Spleen (tissue), 11 donors: Measurements from ENCODE around the gene ENTPD8. TPM values are rescaled to one million over a fixed set of nuclear protein-coding genes. Genes with fewer than 3 reads are reported as not detected.
A peak's percentile ranks its signal among the peaks of the same experiment; 100 is the strongest.
"Not testable (repeated sequence)": the region's sequence is repeated elsewhere in the genome, so short reads cannot be mapped to it uniquely, and the experiment has no call there.

Source experiments
- DNase-seq: peaks from one replicate; pipeline ENCODE4 v3.0.0-alpha.2; 2020
- H3K27ac ChIP-seq, 8 donors: fragments of 200-600 bp; sonication (generic) in 7 of 8; 1 replicate in 4 of 8; 2 replicates in 4 of 8; pipeline versions ENCODE4 v1.5.0 to v1.8.0; 2016 to 2021; ENCODE audit warnings: inconsistent platforms in 4 of 8, mild to moderate bottlenecking in 4 of 8, moderate library complexity in 1 of 8
- H3K27me3 ChIP-seq, 7 donors: fragments of 200-600 bp; sonication (generic) in 6 of 7; replicated peaks in 1 of 7; 1 replicate in 4 of 7; 2 replicates in 3 of 7; pipeline versions ENCODE4 v1.5.0 to v1.8.0; 2016 to 2021; ENCODE audit warnings: inconsistent platforms in 3 of 7, mild to moderate bottlenecking in 1 of 7
- H3K36me3 ChIP-seq, 6 donors: fragments of 200-600 bp; sonication (generic) in 5 of 6; 1 replicate in 4 of 6; 2 replicates in 2 of 6; pipeline versions ENCODE4 v1.5.0 to v1.8.0; 2016 to 2021; ENCODE audit warnings: inconsistent platforms in 2 of 6
- H3K4me1 ChIP-seq, 6 donors: fragments of 200-600 bp; sonication (generic) in 5 of 6; 1 replicate in 3 of 6; 2 replicates in 3 of 6; pipeline versions ENCODE4 v1.5.0 to v1.8.0; 2016 to 2021; ENCODE audit warnings: inconsistent platforms in 3 of 6
- H3K4me3 ChIP-seq, 8 donors: fragments of 200-600 bp; sonication (generic) in 7 of 8; 1 replicate in 4 of 8; 2 replicates in 4 of 8; pipeline versions ENCODE4 v1.5.0 to v1.8.0; 2016 to 2021; ENCODE audit warnings: inconsistent platforms in 4 of 8, mild to moderate bottlenecking in 4 of 8, moderate library complexity in 2 of 8
- H3K9me3 ChIP-seq, 8 donors: fragments of 200-600 bp; sonication (generic) in 7 of 8; 1 replicate in 4 of 8; 2 replicates in 4 of 8; pipeline versions ENCODE4 v1.5.0 to v1.8.0; 2016 to 2021; ENCODE audit warnings: inconsistent platforms in 4 of 8
- POLR2A ChIP-seq, 3 donors: fragments of 450-650 bp; IDR thresholded peaks; one replicate each; pipeline ENCODE4 v1.5.1; 2017; ENCODE audit warnings: antibody characterized with exemption in 3 of 3, mild to moderate bottlenecking in 1 of 3
- POLR2AphosphoS5 ChIP-seq, 3 donors: sonication (generic); formaldehyde crosslinking; IDR thresholded peaks; one replicate each; pipeline ENCODE4 v1.5.1; 2017; ENCODE audit warnings: antibody characterized with exemption in 3 of 3
- WGBS, 5 donors: extraction: QIAGEN DNeasy Blood & Tissue Kit in 3 of 5; methylation state at CpG; one replicate each; pipeline versions ENCODE4 v1.1.5 to v1.1.7; 2013 to 2018; 5-methylcytosine and 5-hydroxymethylcytosine counted together
- intact Hi-C: fragments of 100-400 bp; cut with DNase I; formaldehyde crosslinking; loops from one replicate; pipeline ENCODE4 v1.15.0; 2023; ENCODE audit warnings: low total_unique reads
- polyA plus RNA-seq, 3 donors: library from polyadenylated mRNA; stranded (reverse); fragments of 200-250 nt; gene quantifications; one replicate each; pipeline ENCODE4 v1.2.1, GENCODE V29; 2013
- total RNA-seq, 7 donors: library from RNA; depleted of rRNA in 3 of 7; stranded (reverse); fragments of >200 nt in 3 of 7; fragmentation: NEBNext Ultra II Directional in 4 of 7; extraction: Animal tissue kit (Norgen Biotek cat#: 25700) in 4 of 7; gene quantifications; one replicate each; pipeline versions ENCODE4 v1.1.0 to v1.2.1, GENCODE V29; 2016 to 2021
- TF ChIP-seq, protein P1 (sequence below), 11 experiments: fragments of 200-600 bp in 7 of 11; fragments of 450-650 bp in 4 of 11; sonication (generic) in 4 of 11; IDR thresholded peaks in 8 of 11; conservative IDR thresholded peaks in 3 of 11; 1 replicate in 7 of 11; 2 replicates in 4 of 11; pipeline versions ENCODE4 v1.4.0 to v1.8.0; 2016 to 2021; ENCODE audit warnings: antibody characterized with exemption in 11 of 11, inconsistent platforms in 4 of 11, mild to moderate bottlenecking in 1 of 11
- donor health status: healthy with polysubstance abuse.
- donor health status: DM: no; HTN: no; CAD: no; lungs with moderate emphysema.
- donor health status: DM: no; HTN: no; CAD: no.
- donor health status: Bipolar disorder and iron deficiency.
- donor health status: healthy.
- donor health status: DM: no; HTN: no; CAD: no.
- donor health status: DM: yes; HTN: yes; CAD: no.

ENTPD8 gene
- total and polyA plus RNA-seq, 10 donors, result 0.07 to 0.37 (median 0.18) TPM; not detected in 4

DNA sequence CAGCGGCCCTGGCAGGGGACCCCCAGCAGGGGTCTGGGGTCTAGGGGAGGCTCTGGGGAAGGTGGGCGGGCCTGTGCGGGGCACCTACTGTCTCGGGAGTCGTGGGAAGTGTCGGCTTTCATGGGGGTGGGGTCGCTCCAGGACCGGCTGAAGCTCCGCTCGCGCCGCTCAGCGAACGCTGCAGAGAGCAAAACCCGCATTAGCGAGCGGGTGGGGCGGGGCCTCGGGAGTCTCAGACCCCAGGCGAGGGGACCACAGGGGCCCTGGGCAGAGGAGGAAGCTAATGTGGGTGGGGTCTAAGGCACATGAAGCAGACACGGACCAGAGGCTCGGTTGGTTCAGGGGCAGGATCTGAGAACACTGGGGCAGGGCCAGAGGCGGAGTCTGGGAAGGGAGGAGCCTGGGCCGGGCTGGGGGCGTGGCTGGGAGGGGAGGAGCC lies 12.5 kb upstream of the ENTPD8 start:
- DNase-seq, result peak; percentile 92
- TF ChIP-seq POLR2A (IDR thresholded peaks at IDR 0.05) (no peak), POLR2AphosphoS5 (IDR thresholded peaks at IDR 0.05) (no peak)
- TF ChIP-seq, protein P1, sequence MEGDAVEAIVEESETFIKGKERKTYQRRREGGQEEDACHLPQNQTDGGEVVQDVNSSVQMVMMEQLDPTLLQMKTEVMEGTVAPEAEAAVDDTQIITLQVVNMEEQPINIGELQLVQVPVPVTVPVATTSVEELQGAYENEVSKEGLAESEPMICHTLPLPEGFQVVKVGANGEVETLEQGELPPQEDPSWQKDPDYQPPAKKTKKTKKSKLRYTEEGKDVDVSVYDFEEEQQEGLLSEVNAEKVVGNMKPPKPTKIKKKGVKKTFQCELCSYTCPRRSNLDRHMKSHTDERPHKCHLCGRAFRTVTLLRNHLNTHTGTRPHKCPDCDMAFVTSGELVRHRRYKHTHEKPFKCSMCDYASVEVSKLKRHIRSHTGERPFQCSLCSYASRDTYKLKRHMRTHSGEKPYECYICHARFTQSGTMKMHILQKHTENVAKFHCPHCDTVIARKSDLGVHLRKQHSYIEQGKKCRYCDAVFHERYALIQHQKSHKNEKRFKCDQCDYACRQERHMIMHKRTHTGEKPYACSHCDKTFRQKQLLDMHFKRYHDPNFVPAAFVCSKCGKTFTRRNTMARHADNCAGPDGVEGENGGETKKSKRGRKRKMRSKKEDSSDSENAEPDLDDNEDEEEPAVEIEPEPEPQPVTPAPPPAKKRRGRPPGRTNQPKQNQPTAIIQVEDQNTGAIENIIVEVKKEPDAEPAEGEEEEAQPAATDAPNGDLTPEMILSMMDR (IDR thresholded peaks at IDR 0.05 in 8 of 11, conservative IDR thresholded peaks at IDR 0.05 in 3 of 11), result no peak
- no peaks in the 10 kb centered on the region for H3K9me3 ChIP-seq
- H3K36me3 ChIP-seq, result peaks cover 0 to 50% (median 8%) of the 10 kb centered on the region in 6 donors
- H3K27me3 ChIP-seq, result peaks cover 0 to 7% (median 0%) of the 10 kb centered on the region in 7 donors
- peak overlapping the region in 4 of 8 donors; percentile 59 to 88 (median 72) for H3K27ac ChIP-seq
- intact Hi-C loops, result no loop called here
- peaks cover 20 to 68% (median 45%) of the 10 kb centered on the region in 6 donors for H3K4me1 ChIP-seq
- 14 to 33% (median 18%) methylated on average over 10 to 25 of the region's 25 CpGs for WGBS, 5 donors
- H3K4me3 ChIP-seq, result peak overlapping the region in 6 of 8 donors; percentile 9 to 71 (median 45)

DNA sequence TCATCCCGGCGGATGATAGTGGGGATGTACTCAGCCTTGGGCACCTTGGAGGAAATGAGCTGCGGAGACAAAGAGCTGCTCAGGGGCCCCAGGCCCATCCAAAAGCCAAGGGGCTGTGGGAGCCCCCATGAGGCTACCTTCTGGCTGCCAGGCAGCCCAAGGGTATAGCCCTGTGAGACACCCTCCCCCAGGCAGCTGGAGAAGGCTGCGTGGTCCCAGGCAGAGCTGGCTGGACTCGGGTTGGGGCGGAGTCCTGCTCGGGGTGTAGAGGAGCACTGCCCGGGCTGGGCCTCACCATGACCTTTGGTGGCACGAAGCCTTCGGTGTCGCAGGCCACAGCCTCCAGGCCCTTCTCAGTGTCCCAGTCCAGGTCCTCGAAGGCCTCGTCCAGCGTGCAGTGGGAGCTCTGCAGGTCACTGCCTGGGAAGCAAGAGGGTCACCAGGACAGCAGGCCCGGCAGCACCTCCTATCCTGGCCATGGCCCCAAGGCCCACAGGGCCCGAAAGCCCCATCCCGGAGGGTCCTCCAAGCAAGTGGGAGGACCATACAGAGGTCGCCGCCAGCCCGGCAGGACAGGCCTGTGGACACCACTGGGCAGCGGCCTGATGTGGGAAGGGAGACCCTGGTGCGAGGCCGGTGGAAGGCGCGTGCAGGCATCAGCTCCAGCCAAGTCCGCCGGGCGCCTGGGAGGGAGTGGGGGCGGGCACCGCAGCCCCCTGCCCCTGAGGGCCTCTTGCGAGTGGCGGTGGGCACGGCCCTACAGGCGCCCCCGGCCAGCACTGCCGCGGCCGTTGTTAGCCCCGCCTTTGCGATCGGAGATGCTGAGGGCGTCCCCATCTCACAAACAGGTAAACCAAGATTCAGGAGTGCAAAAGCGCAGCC lies 11.8 kb upstream of the ENTPD8 start:
- no peak for TF ChIP-seq POLR2A (IDR thresholded peaks at IDR 0.05)
- TF ChIP-seq, protein P1 (IDR thresholded peaks at IDR 0.05 in 8 of 11, conservative IDR thresholded peaks at IDR 0.05 in 3 of 11), result no peak
- TF ChIP-seq POLR2AphosphoS5 (IDR thresholded peaks at IDR 0.05), result no peak
- no peaks in the 10 kb centered on the region for H3K27me3 ChIP-seq
- no peaks in the 10 kb centered on the region for H3K9me3 ChIP-seq
- WGBS, 5 donors, result 83 to 89% (median 85%) methylated on average over 13 to 43 of the region's 43 CpGs
- intact Hi-C loops, result no loop called here
- peaks cover 0 to 55% (median 8%) of the 10 kb centered on the region in 6 donors for H3K36me3 ChIP-seq
- peak overlapping the region in 5 of 8 donors; percentile 17 to 71 (median 47) for H3K4me3 ChIP-seq
- DNase-seq, result peak; percentile 90
- peak overlapping the region in 4 of 8 donors; percentile 59 to 88 (median 72) for H3K27ac ChIP-seq
- H3K4me1 ChIP-seq, result peaks cover 15 to 61% (median 38%) of the 10 kb centered on the region in 6 donors

DNA sequence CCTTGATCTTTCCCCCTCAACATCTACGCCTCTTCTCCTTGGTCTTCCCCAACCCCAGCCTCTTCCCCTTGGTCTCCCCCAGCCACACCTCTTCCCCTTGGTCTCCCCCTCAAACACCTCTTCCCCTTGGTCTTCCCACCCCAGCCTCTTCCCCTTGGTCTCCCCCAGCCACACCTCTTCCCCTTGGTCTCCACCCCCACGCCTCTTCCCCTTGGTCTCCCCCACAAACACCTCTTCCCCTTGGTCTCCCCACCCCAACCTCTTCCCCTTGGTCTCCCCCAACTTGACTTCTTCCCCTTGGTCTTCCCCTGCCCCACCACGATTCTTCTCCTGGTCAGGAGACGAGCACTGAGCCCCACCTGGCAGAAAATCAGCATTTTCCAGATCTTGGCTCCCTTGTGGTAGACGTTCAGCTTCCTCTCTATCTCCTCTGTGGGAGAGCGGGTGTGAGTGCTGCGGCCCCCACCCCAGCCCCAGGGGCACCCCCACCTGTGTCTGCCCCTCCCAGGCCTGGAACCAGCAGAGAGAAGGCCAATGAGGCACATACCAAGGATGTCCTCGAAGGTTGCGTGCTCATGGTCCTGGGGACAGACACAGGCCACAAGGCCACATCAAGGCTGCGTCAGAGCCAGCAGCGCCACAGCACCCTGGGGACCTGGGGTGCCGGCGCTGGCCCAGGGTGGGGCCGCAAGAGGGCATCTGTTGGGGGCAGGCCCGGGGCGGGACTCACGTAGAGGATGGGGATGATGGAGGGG lies 11.0 kb upstream of the ENTPD8 start:
- no peaks in the 10 kb centered on the region for H3K27me3 ChIP-seq
- no peaks in the 10 kb centered on the region for H3K9me3 ChIP-seq
- H3K27ac ChIP-seq, result no peak overlapping the region
- DNase-seq, result peak; percentile 81
- WGBS, 5 donors, result 72 to 80% (median 74%) methylated on average over 13 to 17 of the region's 17 CpGs
- peaks cover 0 to 47% (median 8%) of the 10 kb centered on the region in 6 donors for H3K36me3 ChIP-seq
- H3K4me3 ChIP-seq, result no peak overlapping the region
- peaks cover 11 to 54% (median 32%) of the 10 kb centered on the region in 6 donors for H3K4me1 ChIP-seq
- intact Hi-C loops, result no loop called here
- TF ChIP-seq POLR2A (IDR thresholded peaks at IDR 0.05) (no peak), POLR2AphosphoS5 (IDR thresholded peaks at IDR 0.05) (peak in 1 of 3 donors; percentile 8)

DNA sequence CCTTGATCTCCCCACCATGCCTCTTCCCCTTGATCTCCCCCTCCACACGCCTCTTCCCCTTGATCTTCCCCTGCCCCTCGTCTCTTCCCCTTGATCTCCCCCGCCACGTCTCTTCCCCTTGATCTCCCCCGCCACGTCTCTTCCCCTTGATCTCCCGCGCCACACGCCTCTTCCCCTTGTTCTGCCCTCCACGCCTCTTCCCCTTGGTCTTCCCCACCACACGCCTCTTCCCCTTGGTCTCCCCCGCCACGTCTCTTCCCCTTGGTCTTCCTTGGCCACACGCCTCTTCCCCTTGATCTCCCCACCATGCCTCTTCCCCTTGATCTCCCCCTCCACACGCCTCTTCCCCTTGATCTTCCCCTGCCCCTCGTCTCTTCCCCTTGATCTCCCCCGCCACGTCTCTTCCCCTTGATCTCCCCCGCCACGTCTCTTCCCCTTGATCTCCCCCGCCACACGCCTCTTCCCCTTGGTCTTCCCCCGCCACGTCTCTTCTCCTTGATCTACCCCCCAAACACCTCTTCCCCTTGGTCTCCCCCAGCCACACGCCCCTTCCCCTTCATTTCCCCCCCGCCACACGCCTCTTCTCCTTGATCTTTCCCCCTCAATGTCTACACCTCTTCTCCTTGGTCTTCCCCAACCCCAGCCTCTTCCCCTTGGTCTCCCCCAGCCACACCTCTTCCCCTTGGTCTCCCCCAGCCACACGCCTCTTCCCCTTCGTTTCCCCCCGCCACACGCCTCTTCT lies 10.3 kb upstream of the ENTPD8 start:
- H3K4me3 ChIP-seq, intact Hi-C loops, H3K27me3 ChIP-seq, H3K27ac ChIP-seq, H3K9me3 ChIP-seq: not testable (repeated sequence)
- DNase-seq, result peak; percentile 43
- 33 to 66% (median 41%) methylated on average over 6 to 19 of the region's 31 CpGs for WGBS, 5 donors
- Histone ChIP-seq H3K4me1 (peaks cover 11 to 54% (median 32%) of the 10 kb centered on the region in 6 donors), H3K36me3 (peaks cover 0 to 40% (median 8%) of the 10 kb centered on the region in 6 donors)

DNA sequence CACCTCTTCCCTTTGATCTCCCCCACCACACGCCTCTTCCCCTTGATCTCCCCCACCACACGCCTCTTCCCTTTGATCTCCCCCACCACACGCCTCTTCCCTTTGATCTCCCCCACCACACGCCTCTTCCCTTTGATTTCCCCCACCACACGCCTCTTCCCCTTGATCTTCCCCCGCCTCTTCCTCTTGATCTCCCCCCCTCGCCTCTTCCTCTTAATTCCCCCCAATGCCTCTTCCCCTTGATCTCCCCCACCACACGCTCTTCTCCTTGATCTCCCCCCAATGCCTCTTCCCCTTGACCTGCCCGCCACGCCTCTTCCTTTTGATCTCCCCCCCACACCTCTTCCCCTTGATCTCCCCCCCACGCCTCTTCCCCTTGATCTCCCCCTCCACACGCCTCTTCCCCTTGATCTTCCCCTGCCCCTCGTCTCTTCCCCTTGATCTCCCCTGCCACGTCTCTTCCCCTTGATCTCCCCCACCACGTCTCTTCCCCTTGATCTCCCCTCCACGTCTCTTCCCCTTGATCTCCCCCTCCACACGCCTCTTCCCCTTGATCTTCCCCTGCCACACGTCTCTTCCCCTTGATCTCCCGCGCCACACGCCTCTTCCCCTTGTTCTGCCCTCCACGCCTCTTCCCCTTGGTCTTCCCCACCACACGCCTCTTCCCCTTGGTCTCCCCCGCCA lies 9.5 kb upstream of the ENTPD8 start:
- whole genome bisulfite sequencing, 5 donors, result 27 to 52% (median 38%) methylated on average over 19 to 24 of the region's 24 CpGs
- intact Hi-C loops, result not testable (repeated sequence)
- peak; percentile 45 for DNase-seq

More for the DNA sequence above, 9.5 kb upstream of the ENTPD8 start:
- peaks cover 11 to 52% (median 36%) of the 10 kb centered on the region in 6 donors for H3K4me1 ChIP-seq
- not testable (repeated sequence) for H3K9me3 ChIP-seq, H3K27ac ChIP-seq, H3K27me3 ChIP-seq, H3K4me3 ChIP-seq
- peaks cover 0 to 34% (median 8%) of the 10 kb centered on the region in 6 donors for H3K36me3 ChIP-seq
